ENCODE measurements around the gene UGT1A9.
"Not testable (repeated sequence)": the region's sequence is repeated elsewhere in the genome, so short reads cannot be mapped to it uniquely, and the experiment has no call there.

UGT1A9 gene

GRCh38 chr2:233691443-233692433 is 20.0 kb downstream of the UGT1A9 start:
- no peak for TF ChIP-seq CTCF (IDR thresholded peaks at IDR 0.05; ENCODE audit: low read depth, low read length)
- H3K4me3 ChIP-seq (ENCODE audit: low read depth, low read length), result no peak overlapping the region

GRCh38 chr2:233692648-233693047 is 20.9 kb downstream of the UGT1A9 start, which contains the start of gene UGT1A6:
TSS of gene UGT1A6 (plus strand) at chr2:233692890. CDS start at chr2:233693005, 115 bp downstream.
- TF ChIP-seq CTCF (IDR thresholded peaks at IDR 0.05; ENCODE audit: low read depth, low read length), result no peak
- H3K4me3 ChIP-seq (ENCODE audit: low read depth, low read length), result no peak within 1 kb of the TSS

- no peak overlapping the region for H3K4me3 ChIP-seq (ENCODE audit: low read depth, low read length)
- no peak for TF ChIP-seq CTCF (IDR thresholded peaks at IDR 0.05; ENCODE audit: low read depth, low read length)
These were observed 22.3 kb downstream of the UGT1A9 start for GRCh38 chr2:233693963-233694362.

GRCh38 chr2:233698740-233699139 is 27.0 kb downstream of the UGT1A9 start:
- H3K4me3 ChIP-seq (ENCODE audit: low read depth, low read length), result no peak overlapping the region
- TF ChIP-seq CTCF (IDR thresholded peaks at IDR 0.05; ENCODE audit: low read depth, low read length), result no peak

GRCh38 chr2:233699424-233700027 is 27.8 kb downstream of the UGT1A9 start:
- H3K4me3 ChIP-seq (ENCODE audit: low read depth, low read length), result no peak overlapping the region
- no peak for TF ChIP-seq CTCF (IDR thresholded peaks at IDR 0.05; ENCODE audit: low read depth, low read length)

- H3K4me3 ChIP-seq (ENCODE audit: low read depth, low read length), result no peak overlapping the region
- no peak for TF ChIP-seq CTCF (IDR thresholded peaks at IDR 0.05; ENCODE audit: low read depth, low read length)
These were observed 28.4 kb downstream of the UGT1A9 start for GRCh38 chr2:233700028-233700635.

- not testable (repeated sequence) for H3K4me3 ChIP-seq (ENCODE audit: low read depth, low read length)
These were observed 29.1 kb downstream of the UGT1A9 start for GRCh38 chr2:233700842-233701241.

All from WI38 (cell line).